NB4 (cell line): ENCODE data around the gene USH2A.

Experiments used
- DNase-seq: peaks from one replicate; pipeline ENCODE4 v3.0.0; 2010; ENCODE audit warnings: low read depth
- H3K4me3 ChIP-seq: one replicate; pipeline ENCODE4 v1.5.1; 2011; ENCODE audit warnings: mild to moderate bottlenecking, low read depth, low read length, moderate library complexity
- MAX ChIP-seq: IDR thresholded peaks from 2 replicates; pipeline ENCODE4 v1.6.1; 2011; ENCODE audit warnings: low read depth, low read length
- MYC ChIP-seq: IDR thresholded peaks from 2 replicates; pipeline ENCODE4 v1.6.1; 2011; ENCODE audit warnings: low read depth, low read length
- POLR2A ChIP-seq: IDR thresholded peaks from 2 replicates; pipeline ENCODE4 v1.6.1; 2011; ENCODE audit warnings: mild to moderate bottlenecking; ENCODE audit not compliant: insufficient read length; ENCODE audit errors: extremely low read depth
- TF ChIP-seq, protein P1 (sequence below): IDR thresholded peaks from one replicate; pipeline ENCODE4 v1.5.1; 2012; ENCODE audit warnings: low read depth, low read length

USH2A gene

DNA sequence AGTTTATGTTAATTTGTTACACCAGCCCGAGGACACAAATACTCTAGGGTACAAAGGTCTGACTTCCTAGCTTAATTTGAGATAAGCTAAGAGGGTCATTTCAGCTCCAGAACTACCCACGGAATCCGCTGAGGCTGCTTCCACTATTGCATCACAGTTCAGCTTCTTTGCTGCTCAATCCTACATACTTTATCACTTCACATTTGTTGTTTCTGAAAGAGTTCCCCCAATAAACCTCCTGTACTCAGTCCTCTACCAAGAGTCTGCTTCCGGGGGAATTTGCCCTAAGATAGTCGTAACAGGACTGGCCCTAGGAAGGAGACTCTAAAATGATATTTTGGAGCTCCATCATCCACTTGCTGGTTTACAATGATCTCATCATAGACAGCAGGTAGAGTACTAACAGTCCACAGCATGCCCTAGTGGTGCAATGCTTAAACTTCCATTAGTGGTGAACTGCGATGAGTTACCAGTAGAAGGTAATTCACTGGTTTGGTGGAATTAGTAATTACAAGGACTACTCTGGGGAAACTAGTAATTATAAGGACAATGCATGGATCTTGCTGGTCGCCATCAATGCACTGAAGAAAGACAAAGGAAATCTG lies 229.3 kb downstream of the USH2A start:
- H3K4me3 ChIP-seq, result no peak overlapping the region
- peak; percentile 1 for DNase-seq
- TF ChIP-seq MYC (no peak), MAX (no peak), POLR2A (no peak)
- TF ChIP-seq, protein P1, sequence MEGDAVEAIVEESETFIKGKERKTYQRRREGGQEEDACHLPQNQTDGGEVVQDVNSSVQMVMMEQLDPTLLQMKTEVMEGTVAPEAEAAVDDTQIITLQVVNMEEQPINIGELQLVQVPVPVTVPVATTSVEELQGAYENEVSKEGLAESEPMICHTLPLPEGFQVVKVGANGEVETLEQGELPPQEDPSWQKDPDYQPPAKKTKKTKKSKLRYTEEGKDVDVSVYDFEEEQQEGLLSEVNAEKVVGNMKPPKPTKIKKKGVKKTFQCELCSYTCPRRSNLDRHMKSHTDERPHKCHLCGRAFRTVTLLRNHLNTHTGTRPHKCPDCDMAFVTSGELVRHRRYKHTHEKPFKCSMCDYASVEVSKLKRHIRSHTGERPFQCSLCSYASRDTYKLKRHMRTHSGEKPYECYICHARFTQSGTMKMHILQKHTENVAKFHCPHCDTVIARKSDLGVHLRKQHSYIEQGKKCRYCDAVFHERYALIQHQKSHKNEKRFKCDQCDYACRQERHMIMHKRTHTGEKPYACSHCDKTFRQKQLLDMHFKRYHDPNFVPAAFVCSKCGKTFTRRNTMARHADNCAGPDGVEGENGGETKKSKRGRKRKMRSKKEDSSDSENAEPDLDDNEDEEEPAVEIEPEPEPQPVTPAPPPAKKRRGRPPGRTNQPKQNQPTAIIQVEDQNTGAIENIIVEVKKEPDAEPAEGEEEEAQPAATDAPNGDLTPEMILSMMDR, result no peak

DNA sequence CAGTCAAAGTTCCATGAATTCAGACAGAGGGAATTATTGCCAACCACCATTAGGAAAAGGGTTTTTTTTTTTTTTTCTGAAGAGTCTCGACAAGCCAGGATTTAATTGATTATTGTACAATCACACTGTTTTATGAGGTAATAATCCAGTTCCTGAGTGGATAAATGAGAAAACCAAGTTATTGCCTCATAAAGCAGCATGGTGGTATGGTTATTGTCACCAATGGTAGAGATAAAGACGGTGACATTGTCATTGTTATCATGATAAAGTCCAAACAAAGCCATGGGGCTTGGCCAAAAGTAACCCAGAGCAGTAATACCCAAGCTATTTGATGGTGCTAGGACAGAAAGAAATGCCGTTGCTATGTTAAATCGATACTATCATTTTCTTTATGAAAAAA lies 232.8 kb downstream of the USH2A start:
- TF ChIP-seq, protein P1, result no peak
- TF ChIP-seq MYC, result no peak
- TF ChIP-seq POLR2A, result no peak
- no peak for TF ChIP-seq MAX
- DNase-seq, result no peak
- no peak overlapping the region for H3K4me3 ChIP-seq

- no peak for DNase-seq
- no peak for TF ChIP-seq MAX
- TF ChIP-seq POLR2A, result no peak
- H3K4me3 ChIP-seq, result no peak overlapping the region
These were observed 236.4 kb downstream of the USH2A start for GRCh38 chr1:216186816-216187215.

GRCh38 chr1:216186141-216186540 lies 237.1 kb downstream of the USH2A start:
- H3K4me3 ChIP-seq, result no peak overlapping the region
- DNase-seq, result no peak
- no peak for TF ChIP-seq POLR2A
- no peak for TF ChIP-seq MYC
- TF ChIP-seq, protein P1, result no peak
- no peak for TF ChIP-seq MAX

DNA sequence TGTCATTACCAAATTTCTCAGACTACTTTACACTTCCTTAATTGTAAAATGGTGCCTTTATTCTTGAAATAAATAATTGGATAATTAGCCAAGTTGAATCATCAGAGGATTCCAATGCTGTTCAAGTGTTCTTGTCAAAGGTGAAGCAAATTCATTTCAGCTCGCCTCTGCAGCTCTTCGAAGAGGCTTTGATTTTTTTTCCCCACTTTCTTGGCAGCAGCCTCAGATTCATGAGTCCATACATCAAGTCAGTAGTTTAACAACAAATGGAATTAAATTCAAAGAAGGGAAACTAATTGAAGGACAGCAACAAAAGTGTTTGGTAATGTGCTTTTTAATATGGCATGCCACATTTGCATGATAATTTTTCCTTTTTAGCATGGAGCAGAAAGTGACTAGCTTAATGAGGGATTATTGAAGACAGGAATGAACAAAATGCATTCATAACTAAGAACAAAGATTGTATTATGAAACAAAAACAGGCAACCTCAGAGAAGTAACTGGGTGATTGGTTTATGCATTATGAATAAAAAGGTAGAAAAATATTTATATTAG lies 239.0 kb downstream of the USH2A start:
- TF ChIP-seq, protein P1, result no peak
- TF ChIP-seq POLR2A, result no peak
- TF ChIP-seq MYC, result no peak
- TF ChIP-seq MAX, result no peak
- H3K4me3 ChIP-seq, result no peak overlapping the region
- no peak for DNase-seq

DNA sequence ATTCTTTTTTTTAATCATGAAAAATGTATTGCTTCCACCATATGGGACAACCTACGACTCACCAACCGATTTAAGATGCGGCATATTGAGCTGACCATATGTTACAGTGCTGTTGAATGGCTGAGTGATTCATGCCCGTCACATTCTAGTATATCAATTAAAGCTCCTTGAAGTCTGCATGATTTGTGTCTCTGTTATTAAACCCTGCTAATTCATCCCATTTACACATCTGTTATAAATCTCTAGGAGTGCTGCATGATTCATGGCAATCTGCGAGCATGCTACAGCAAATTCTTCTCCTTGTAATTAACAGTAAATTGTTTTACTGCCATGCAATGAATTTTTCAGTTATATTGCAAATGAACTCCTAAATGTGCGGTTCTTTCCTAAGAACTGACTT lies 239.8 kb downstream of the USH2A start:
- no peak for DNase-seq
- H3K4me3 ChIP-seq, result no peak overlapping the region

More for the DNA sequence above, 239.8 kb downstream of the USH2A start:
- TF ChIP-seq, protein P1, result no peak
- TF ChIP-seq MAX (no peak), MYC (no peak), POLR2A (no peak)
